Endothelial cell of umbilical vein (primary cell): Measurements from ENCODE around the gene ARSB.

Experiments
- CTCF ChIP-seq, 2 donors: IDR thresholded peaks; 1 replicate in 1 of 2; 2 replicates in 1 of 2; pipeline ENCODE4 v1.5.1; 2011; ENCODE audit warnings: low read length in 2 of 2, mild to moderate bottlenecking in 2 of 2, moderate library complexity in 2 of 2, control low read depth in 1 of 2, inconsistent platforms in 1 of 2, low read depth in 1 of 2; ENCODE audit not compliant: insufficient read depth in 1 of 2; ENCODE audit errors: extremely low read depth in 1 of 2
- EZH2 ChIP-seq: IDR thresholded peaks from 2 replicates; pipeline ENCODE4 v1.6.1; 2012; ENCODE audit warnings: borderline replicate concordance, low read depth, mild to moderate bottlenecking, moderate library complexity, low read length, inconsistent platforms; ENCODE audit not compliant: severe bottlenecking
- MAX ChIP-seq: IDR thresholded peaks from 2 replicates; pipeline ENCODE4 v1.6.1; 2011; ENCODE audit not compliant: insufficient read depth, insufficient read length
- POLR2A ChIP-seq: IDR thresholded peaks from 2 replicates; pipeline ENCODE4 v1.6.1; 2012; ENCODE audit warnings: low read depth, mild to moderate bottlenecking, control low read depth, low read length

- TF ChIP-seq CTCF (IDR thresholded peaks at IDR 0.05; ENCODE audit: extremely low read depth in 1 of 2, insufficient read depth in 1 of 2, low read depth in 1 of 2, low read length in 2 of 2) (no peak), EZH2 (no peak), MAX (no peak), POLR2A (no peak)
Measured at GRCh38 chr5:78738104-78738503, 247.0 kb downstream of the ARSB start.
